Cardiac muscle cell (in vitro differentiated cells and primary cell): ENCODE data around the gene ACOX3. TPM values are rescaled to one million over a fixed set of nuclear protein-coding genes. Genes with fewer than 3 reads are reported as not detected.

Experiments
- DNase-seq, 2 donors: peaks; one replicate each; pipeline versions ENCODE4 v3.0.0 to v3.0.0-alpha.2; 2010 to 2017; ENCODE audit warnings: low read depth in 1 of 2, low spot score in 1 of 2
- H3K27ac ChIP-seq: fragments of 200-600 bp; sonication (generic); 2 replicates; pipeline ENCODE4 v1.5.1; 2016
- H3K27me3 ChIP-seq: fragments of 200-600 bp; sonication (generic); 2 replicates; pipeline ENCODE4 v1.6.0; 2016; ENCODE audit warnings: control low read depth
- H3K36me3 ChIP-seq: fragments of 200-600 bp; sonication (generic); 2 replicates; pipeline ENCODE4 v1.5.1; 2016; ENCODE audit warnings: control low read depth
- H3K4me1 ChIP-seq: fragments of 200-600 bp; sonication (generic); 2 replicates; pipeline ENCODE4 v1.8.1; 2017; ENCODE audit warnings: low read depth, mild to moderate bottlenecking, mixed run types
- H3K4me3 ChIP-seq: fragments of 200-600 bp; sonication (generic); 2 replicates; pipeline ENCODE4 v1.5.1; 2016; ENCODE audit warnings: mild to moderate bottlenecking
- H3K9me3 ChIP-seq: fragments of 200-600 bp; sonication (generic); 2 replicates; pipeline ENCODE4 v1.5.1; 2017; ENCODE audit warnings: low read depth, mild to moderate bottlenecking, control low read depth
- CTCF ChIP-seq: IDR thresholded peaks from 2 replicates; pipeline ENCODE4 v1.5.1; 2012; ENCODE audit warnings: low read depth, mild to moderate bottlenecking, low read length
- polyA plus RNA-seq: library from polyadenylated mRNA; unstranded; fragments of >200 nt; fragmentation: Nextera tagmentation; extraction: Ambion mirVana; gene quantifications from 2 replicates; pipeline ENCODE4 v1.2.1, GENCODE V29; 2016
- total RNA-seq: library from RNA; depleted of rRNA; stranded (reverse); fragments of >200 nt; gene quantifications from 2 replicates; pipeline ENCODE4 v1.2.3, GENCODE V29; 2016

ACOX3 gene
- total and polyA plus RNA-seq, 2 experiments from 2014 or later = 19.1 to 38.7 TPM

- H3K36me3 ChIP-seq = no peaks in the 10 kb centered on the region
- no peak for DNase-seq
- no peaks in the 10 kb centered on the region for H3K27me3 ChIP-seq
- H3K9me3 ChIP-seq = no peaks in the 10 kb centered on the region
- no peak for TF ChIP-seq CTCF
- H3K4me3 ChIP-seq = no peak overlapping the region
- H3K27ac ChIP-seq = no peak overlapping the region
- no peaks in the 10 kb centered on the region for H3K4me1 ChIP-seq
These were observed 42.2 kb downstream of the ACOX3 start for GRCh38 chr4:8398347-8398746.

- Histone ChIP-seq H3K9me3 (no peaks in the 10 kb centered on the region), H3K27me3 (no peaks in the 10 kb centered on the region), H3K4me1 (no peaks in the 10 kb centered on the region), H3K4me3 (no peak overlapping the region), H3K36me3 (peaks cover under 1% of the 10 kb centered on the region), H3K27ac (no peak overlapping the region)
- no peak for DNase-seq
- no peak for TF ChIP-seq CTCF
These were observed 43.6 kb downstream of the ACOX3 start for GRCh38 chr4:8396762-8397406.

- no peaks in the 10 kb centered on the region for H3K27me3 ChIP-seq
- no peak overlapping the region for H3K27ac ChIP-seq
- no peaks in the 10 kb centered on the region for H3K9me3 ChIP-seq
- TF ChIP-seq CTCF = no peak
- no peak overlapping the region for H3K4me3 ChIP-seq
- no peaks in the 10 kb centered on the region for H3K4me1 ChIP-seq
- no peak for DNase-seq
- H3K36me3 ChIP-seq = peaks cover 4% of the 10 kb centered on the region
These were observed 44.8 kb downstream of the ACOX3 start for GRCh38 chr4:8395504-8396296.

GRCh38 chr4:8394806-8395205, 45.7 kb downstream of the ACOX3 start:
- H3K4me1 ChIP-seq = no peaks in the 10 kb centered on the region

GRCh38 chr4:8394061-8394519, 46.4 kb downstream of the ACOX3 start:
- Histone ChIP-seq H3K4me3 (no peak overlapping the region), H3K36me3 (peaks cover 7% of the 10 kb centered on the region), H3K4me1 (no peaks in the 10 kb centered on the region), H3K27me3 (no peaks in the 10 kb centered on the region), H3K27ac (no peak overlapping the region), H3K9me3 (no peaks in the 10 kb centered on the region)
- DNase-seq = peak in 1 of 2 donors; percentile 83
- no peak for TF ChIP-seq CTCF

More at GRCh38 chr4:8394806-8395205, 45.7 kb downstream of the ACOX3 start:
- Histone ChIP-seq H3K4me3 (no peak overlapping the region), H3K27me3 (no peaks in the 10 kb centered on the region), H3K9me3 (no peaks in the 10 kb centered on the region), H3K27ac (no peak overlapping the region), H3K36me3 (peaks cover 4% of the 10 kb centered on the region)
- no peak for TF ChIP-seq CTCF
- DNase-seq = no peak
